SJCRH30 (cell line): ENCODE data around the gene METTL23. TPM values are rescaled to one million over a fixed set of nuclear protein-coding genes. Genes with fewer than 3 reads are reported as not detected.
"Not testable (repeated sequence)": the region's sequence is repeated elsewhere in the genome, so short reads cannot be mapped to it uniquely, and the experiment has no call there.

Experiments
- DNase-seq, 2 experiments: peaks; one replicate each; pipeline ENCODE4 v3.0.0-alpha.2; 2015 to 2020
- H3K27ac ChIP-seq: fragments of 250-450 bp; sonication (Bioruptor Pico); 2 replicates; pipeline ENCODE4 v1.5.1; 2020; ENCODE audit warnings: mild to moderate bottlenecking, moderate library complexity
- H3K27me3 ChIP-seq: fragments of 250-450 bp; sonication (Bioruptor Pico); 2 replicates; pipeline ENCODE4 v1.5.1; 2020; ENCODE audit warnings: mild to moderate bottlenecking, moderate library complexity
- H3K36me3 ChIP-seq: fragments of 250-450 bp; sonication (Bioruptor Pico); 2 replicates; pipeline ENCODE4 v1.5.1; 2020; ENCODE audit warnings: mild to moderate bottlenecking, moderate library complexity
- H3K4me1 ChIP-seq: fragments of 250-450 bp; sonication (Bioruptor Pico); 2 replicates; pipeline ENCODE4 v1.5.1; 2020; ENCODE audit warnings: mild to moderate bottlenecking, moderate library complexity
- H3K4me3 ChIP-seq: fragments of 250-450 bp; sonication (Bioruptor Pico); 2 replicates; pipeline ENCODE4 v1.5.1; 2020; ENCODE audit warnings: mild to moderate bottlenecking, moderate library complexity
- H3K9me3 ChIP-seq: fragments of 250-450 bp; sonication (Bioruptor Pico); replicated peaks from 2 replicates; pipeline ENCODE4 v1.5.1; 2020; ENCODE audit warnings: mild to moderate bottlenecking, moderate library complexity
- total RNA-seq: library from RNA; depleted of rRNA; stranded (reverse); fragments of >200 nt; shearing (Covaris generic); gene quantifications from 2 replicates; pipeline ENCODE4 v1.2.3, GENCODE V29; 2014

The METTL23 gene
- total RNA-seq, 1 experiment from 2014 or later = 39.5 TPM

DNA sequence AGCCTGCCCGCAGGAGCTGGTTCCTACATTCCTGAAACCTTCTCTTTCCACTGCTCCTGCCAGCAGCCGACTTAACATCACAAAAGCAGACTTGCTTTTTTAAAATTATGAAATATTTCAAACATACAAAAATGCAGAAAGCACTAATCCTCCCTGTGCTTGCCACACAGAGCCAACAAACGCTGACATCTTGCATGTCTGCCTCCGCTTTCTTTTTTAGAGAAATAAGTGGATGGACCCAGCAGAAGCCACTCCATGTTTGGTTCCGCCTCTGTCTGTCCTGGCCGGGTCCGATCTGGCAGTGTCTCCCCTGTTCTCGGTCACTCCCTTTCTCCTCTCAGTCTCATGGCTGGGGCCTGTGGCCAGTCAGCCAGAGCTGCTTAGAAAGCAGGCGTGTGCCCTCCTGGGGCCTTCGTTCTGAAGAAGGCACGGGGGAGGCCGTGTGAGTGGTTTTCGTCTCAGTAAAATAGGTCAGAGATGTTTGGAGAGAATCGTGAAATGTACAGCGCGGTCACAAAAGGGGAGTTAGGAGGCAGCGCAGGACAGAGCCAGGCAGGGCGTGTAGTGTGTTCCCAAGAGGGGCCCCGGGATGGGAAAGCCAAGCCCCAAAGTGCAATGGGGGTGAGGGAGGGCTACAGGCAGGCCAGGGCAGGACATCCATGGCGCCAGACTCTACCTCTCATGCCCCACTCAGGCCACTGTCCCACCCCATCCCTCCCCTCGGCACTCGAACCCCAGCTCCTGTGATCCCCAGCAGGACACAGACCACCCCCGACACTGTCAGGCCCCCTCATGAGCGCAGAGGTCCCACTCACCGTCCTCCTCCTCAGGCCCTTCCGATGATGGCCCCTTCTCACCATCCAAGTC, 39.1 kb upstream of the METTL23 start:
- DNase-seq = no peak
- no peaks in the 10 kb centered on the region for H3K27me3 ChIP-seq
- H3K4me3 ChIP-seq = no peak overlapping the region
- H3K9me3 ChIP-seq = no peaks in the 10 kb centered on the region
- H3K27ac ChIP-seq = peak overlapping the region; percentile 53
- peaks cover 3% of the 10 kb centered on the region; the same call in 1 of the 2 replicates for H3K36me3 ChIP-seq
- H3K4me1 ChIP-seq = peaks cover 47% of the 10 kb centered on the region

GRCh38 chr17:76688165-76688622, 38.4 kb upstream of the METTL23 start:
- DNase-seq = no peak
- peaks cover 3% of the 10 kb centered on the region; the same call in 1 of the 2 replicates for H3K36me3 ChIP-seq
- no peaks in the 10 kb centered on the region for H3K27me3 ChIP-seq
- peaks cover 41% of the 10 kb centered on the region for H3K4me1 ChIP-seq
- no peaks in the 10 kb centered on the region for H3K9me3 ChIP-seq
- peak overlapping the region; percentile 53 for H3K27ac ChIP-seq
- no peak overlapping the region for H3K4me3 ChIP-seq

DNA sequence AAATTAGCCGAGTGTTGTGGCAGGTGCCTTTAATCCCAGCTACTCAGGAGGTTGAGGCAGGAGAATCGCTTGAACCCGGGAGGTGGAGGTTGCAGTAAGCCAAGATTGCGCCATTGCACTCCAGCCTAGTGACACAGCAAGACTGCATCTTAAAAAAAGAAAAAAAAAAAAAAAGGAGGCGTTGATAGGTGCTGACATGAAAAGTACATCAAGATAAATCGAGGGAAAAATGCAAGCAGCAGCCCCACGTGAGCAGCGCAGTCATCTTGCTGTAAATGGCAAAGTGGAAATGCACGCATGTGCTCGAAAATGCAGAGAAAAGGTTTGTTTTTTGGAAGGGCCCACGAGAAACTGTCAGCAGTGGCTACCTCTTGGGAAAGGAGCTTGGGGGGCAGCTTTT, 36.8 kb upstream of the METTL23 start:
- no peak for DNase-seq
- H3K4me1 ChIP-seq = peaks cover 26% of the 10 kb centered on the region

DNA sequence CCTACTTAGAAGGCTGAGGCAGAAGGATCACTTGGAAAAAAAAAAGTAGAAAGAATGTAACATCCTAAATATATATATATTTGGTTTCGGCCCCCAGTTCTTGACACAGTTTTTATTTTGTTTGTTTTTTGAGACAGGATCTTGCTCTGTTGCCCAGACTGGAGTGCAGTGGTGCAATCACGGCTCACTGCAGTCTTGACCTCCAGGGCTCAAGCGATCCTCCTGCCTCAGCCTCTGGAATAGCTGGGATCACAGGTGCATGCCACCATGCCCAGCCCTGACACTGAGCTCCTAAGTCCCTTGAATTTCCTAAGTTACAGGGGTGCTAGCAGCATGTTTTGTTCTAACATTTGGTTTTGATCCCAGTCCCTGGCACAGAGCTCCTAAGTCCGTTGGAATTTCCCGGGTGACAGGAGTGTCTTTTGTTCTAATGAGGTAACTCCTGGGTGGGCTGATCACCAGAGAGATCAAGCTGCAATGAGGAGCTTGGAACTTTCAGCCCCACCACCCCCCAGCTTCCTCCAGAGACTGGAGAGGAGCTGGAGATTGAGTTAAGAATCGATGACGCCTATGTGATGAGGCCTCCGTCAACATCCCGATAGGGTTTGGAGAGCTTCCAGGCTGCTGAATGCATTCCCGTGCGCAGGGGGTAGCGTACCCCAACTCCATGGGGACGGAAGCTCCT, 35.9 kb upstream of the METTL23 start:
- Histone ChIP-seq H3K27me3 (no peaks in the 10 kb centered on the region), H3K9me3 (no peaks in the 10 kb centered on the region), H3K4me1 (peaks cover 21% of the 10 kb centered on the region), H3K27ac (no peak overlapping the region), H3K36me3 (peaks cover 5% of the 10 kb centered on the region), H3K4me3 (no peak overlapping the region)
- DNase-seq = peak in 1 of 2 experiments; percentile 37

More for the DNA sequence above, 36.8 kb upstream of the METTL23 start:
- no peak overlapping the region for H3K4me3 ChIP-seq
- H3K27ac ChIP-seq = no peak overlapping the region
- H3K9me3 ChIP-seq = no peaks in the 10 kb centered on the region
- no peaks in the 10 kb centered on the region for H3K27me3 ChIP-seq
- H3K36me3 ChIP-seq = peaks cover 3% of the 10 kb centered on the region; the same call in 1 of the 2 replicates

DNA sequence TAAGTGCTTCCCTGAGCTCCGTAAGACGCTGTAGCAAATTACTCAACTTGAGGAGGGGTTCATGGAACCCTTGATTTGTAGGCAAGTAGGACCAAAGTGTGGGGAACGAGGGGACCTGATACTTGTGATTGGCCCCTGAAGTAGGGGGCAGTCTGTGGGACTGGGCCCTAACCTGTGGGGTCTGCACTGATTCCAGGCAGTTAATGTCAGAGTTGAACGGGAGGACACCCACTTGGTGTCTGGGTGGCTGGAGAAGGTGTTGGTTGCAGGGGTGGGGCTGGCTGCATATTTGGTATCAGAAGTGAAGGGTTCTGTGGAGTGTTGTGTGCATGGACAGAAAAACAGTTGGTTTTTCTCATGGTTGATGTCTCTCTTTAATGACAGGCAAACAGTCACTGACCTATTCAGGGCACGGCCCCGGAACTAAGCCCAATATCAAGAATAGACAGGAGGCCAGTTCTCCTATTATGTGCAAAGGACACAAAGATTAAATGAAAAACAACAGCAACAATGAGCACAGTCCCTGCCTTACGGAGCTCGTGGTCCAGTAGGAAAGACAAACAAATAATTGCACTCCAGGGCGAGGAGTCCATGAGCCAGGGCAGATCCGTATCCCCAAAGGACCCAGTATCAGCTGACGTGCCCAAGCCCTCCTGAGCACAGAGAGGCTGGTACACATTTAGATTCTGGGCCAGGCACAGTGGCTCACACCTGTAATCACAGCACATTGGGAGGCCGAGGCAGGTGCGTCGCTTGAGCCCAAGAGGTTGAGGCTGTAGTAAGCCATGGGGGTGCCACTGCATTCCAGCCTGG, 35.1 kb upstream of the METTL23 start:
- H3K9me3 ChIP-seq = no peaks in the 10 kb centered on the region
- H3K4me1 ChIP-seq = peaks cover 21% of the 10 kb centered on the region
- no peak overlapping the region for H3K4me3 ChIP-seq
- no peak for DNase-seq
- no peaks in the 10 kb centered on the region for H3K27me3 ChIP-seq
- no peak overlapping the region for H3K27ac ChIP-seq
- peaks cover 7% of the 10 kb centered on the region for H3K36me3 ChIP-seq

DNA sequence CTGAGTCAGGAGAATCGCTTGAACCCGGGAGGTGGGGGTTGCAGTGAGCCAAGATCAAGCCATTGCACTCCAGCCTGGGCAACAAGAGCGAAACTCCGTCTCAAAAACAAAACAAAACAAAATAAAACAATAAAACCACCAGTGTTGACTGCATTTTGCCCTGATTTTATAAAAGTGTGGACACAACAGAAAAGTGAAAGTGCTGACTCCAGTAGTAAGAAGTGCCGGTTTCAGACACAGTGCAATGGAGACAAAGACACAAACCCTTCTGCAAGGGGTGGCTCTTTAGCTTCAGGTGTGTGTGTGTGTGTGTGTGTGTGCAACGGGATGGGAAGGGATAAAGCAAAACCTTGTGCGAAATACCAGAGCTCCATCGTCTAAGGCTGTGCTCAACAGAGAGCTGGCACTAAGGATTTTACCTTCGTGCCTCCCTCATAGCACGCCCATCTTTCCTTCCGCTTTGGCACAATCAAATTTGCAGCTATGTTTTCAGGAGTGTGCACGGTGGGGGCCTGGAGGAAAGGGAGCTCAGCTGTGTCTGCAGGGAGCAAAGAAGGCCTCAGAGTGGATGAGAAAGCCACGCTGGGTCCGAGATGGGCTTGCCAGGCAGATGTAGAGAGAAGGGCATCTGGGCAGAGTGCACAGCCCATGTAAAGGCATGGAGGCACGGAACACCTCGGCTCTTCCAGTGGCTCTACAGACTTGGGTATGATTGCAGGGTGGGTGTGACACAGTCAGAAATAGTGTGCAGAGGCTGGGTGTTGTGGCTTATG, 31.4 kb upstream of the METTL23 start:
- H3K4me3 ChIP-seq = no peak overlapping the region
- no peaks in the 10 kb centered on the region for H3K27me3 ChIP-seq
- H3K4me1 ChIP-seq = peaks cover 33% of the 10 kb centered on the region
- no peak overlapping the region for H3K27ac ChIP-seq
- no peaks in the 10 kb centered on the region for H3K9me3 ChIP-seq
- DNase-seq = no peak
- peaks cover 7% of the 10 kb centered on the region for H3K36me3 ChIP-seq

GRCh38 chr17:76696763-76697701, 29.6 kb upstream of the METTL23 start:
- peaks cover 41% of the 10 kb centered on the region for H3K4me1 ChIP-seq
- H3K4me3 ChIP-seq = no peak overlapping the region
- H3K27me3 ChIP-seq = no peaks in the 10 kb centered on the region
- no peaks in the 10 kb centered on the region for H3K9me3 ChIP-seq
- H3K36me3 ChIP-seq = peaks cover 4% of the 10 kb centered on the region; the same call in 1 of the 2 replicates
- DNase-seq = peak; percentile 94 to 98
- H3K27ac ChIP-seq = peak overlapping the region; percentile 65

GRCh38 chr17:76697702-76698465, 28.8 kb upstream of the METTL23 start:
- Histone ChIP-seq H3K4me1 (peaks cover 41% of the 10 kb centered on the region), H3K36me3 (peaks cover 4% of the 10 kb centered on the region; the same call in 1 of the 2 replicates), H3K4me3 (no peak overlapping the region), H3K27ac (peak overlapping the region; percentile 65), H3K27me3 (no peaks in the 10 kb centered on the region), H3K9me3 (no peaks in the 10 kb centered on the region)
- DNase-seq = peak; percentile 52 to 70

- H3K27me3 ChIP-seq, H3K9me3 ChIP-seq, H3K27ac ChIP-seq, DNase-seq, H3K4me3 ChIP-seq, H3K36me3 ChIP-seq: not testable (repeated sequence)
- H3K4me1 ChIP-seq = peaks cover 41% of the 10 kb centered on the region
Measured at GRCh38 chr17:76698466-76698977, 28.1 kb upstream of the METTL23 start.

DNA sequence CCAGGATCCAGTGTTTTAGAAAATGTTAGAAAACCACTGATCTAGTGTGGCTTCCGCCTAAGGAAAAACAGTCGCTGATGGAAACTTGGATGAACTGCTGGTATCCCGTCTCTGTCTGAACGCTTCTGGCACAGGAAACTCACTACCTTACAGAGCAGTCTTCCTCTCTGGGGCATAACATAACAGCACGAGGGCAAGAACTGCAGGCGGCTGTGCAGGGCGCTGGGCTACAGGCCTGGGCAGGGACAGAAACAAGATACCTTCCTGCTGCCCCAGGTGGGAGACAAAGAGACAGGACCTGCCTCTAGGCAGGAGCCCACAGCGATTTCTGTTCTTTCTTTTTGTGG, 26.4 kb upstream of the METTL23 start:
- peak overlapping the region; percentile 46 for H3K4me3 ChIP-seq
- H3K27me3 ChIP-seq = no peaks in the 10 kb centered on the region
- H3K4me1 ChIP-seq = peaks cover 41% of the 10 kb centered on the region
- no peak for DNase-seq
- no peaks in the 10 kb centered on the region for H3K9me3 ChIP-seq
- peak overlapping the region; percentile 86 for H3K27ac ChIP-seq
- H3K36me3 ChIP-seq = peaks cover 4% of the 10 kb centered on the region; the same call in 1 of the 2 replicates

DNA sequence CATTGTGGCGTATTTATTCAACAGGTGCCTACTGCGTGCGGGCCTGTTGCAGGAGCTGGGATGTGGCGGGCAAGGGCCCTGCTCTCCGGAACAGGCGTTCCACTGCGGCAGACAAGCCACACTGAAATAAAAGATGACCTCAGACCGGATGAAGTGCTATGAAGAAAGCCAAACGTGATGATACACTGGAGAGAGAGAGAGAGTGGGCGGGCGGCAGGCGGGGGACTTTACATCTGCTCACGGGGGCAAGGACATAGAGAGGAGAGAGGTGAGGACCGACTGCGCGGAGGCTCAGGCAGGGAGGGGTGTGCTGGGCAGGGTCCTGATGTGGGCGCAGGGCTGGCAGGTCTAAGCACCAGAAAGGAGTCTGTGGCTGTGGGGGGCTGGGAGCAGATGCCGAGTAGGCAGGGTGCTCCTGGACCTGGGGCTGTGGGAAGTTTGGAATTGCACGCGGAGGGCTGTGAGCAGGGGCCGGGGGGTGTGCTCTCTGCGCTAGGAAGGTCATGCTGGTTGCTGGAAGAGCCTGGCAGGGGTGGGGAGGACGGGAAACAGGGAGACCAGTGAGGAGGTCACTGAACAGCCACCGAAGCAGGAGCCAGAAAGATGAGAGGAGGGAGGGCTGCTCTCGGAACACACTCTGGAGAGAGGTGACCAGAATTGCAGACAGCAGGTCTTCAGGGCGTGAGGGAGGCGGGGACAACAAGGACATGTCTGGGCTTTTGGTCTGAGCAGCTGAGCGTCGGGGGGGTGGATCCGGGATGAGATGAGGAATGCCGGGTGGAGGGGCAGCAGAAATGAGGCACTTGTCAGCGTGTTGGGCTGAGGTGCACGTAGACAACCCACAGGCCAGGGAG, 25.8 kb upstream of the METTL23 start:
- Histone ChIP-seq H3K9me3 (no peaks in the 10 kb centered on the region), H3K4me3 (peak overlapping the region; percentile 46), H3K27ac (peak overlapping the region; percentile 86), H3K36me3 (0 out of 2 replicates have a peak, but pooled peaks cover under 1% of the 10 kb centered on the region), H3K27me3 (no peaks in the 10 kb centered on the region), H3K4me1 (peaks cover 41% of the 10 kb centered on the region)
- DNase-seq = peak; percentile 88 to 93
